Large intestine (tissue), 3 donors: Measurements from ENCODE around the gene XAGE5. TPM values are rescaled to one million over a fixed set of nuclear protein-coding genes. Genes with fewer than 3 reads are reported as not detected.
"Not testable (repeated sequence)": the region's sequence is repeated elsewhere in the genome, so short reads cannot be mapped to it uniquely, and the experiment has no call there.

Experiments used
- DNase-seq, 2 donors: peaks; one replicate each; pipeline versions ENCODE4 v3.0.0 to v3.0.0-alpha.2; 2013
- H3K27ac ChIP-seq: one replicate; pipeline ENCODE4 v1.5.1; 2013; ENCODE audit warnings: low read length
- H3K27me3 ChIP-seq: 2 replicates; pipeline ENCODE4 v1.6.1; 2013; ENCODE audit warnings: low read length; ENCODE audit not compliant: control insufficient read depth, insufficient read depth
- H3K36me3 ChIP-seq: 2 replicates; pipeline ENCODE4 v1.6.1; 2013; ENCODE audit warnings: low read length; ENCODE audit not compliant: control insufficient read depth, insufficient read depth
- H3K4me1 ChIP-seq: one replicate; pipeline ENCODE4 v1.6.1; 2013; ENCODE audit warnings: low read length; ENCODE audit not compliant: control insufficient read depth, insufficient read depth
- H3K4me3 ChIP-seq: one replicate; pipeline ENCODE4 v1.5.1; 2013; ENCODE audit warnings: low read length
- H3K9me3 ChIP-seq: one replicate; pipeline ENCODE4 v1.6.1; 2013; ENCODE audit warnings: mild to moderate bottlenecking, low read depth, low read length, moderate library complexity; ENCODE audit not compliant: control insufficient read depth
- WGBS: methylation state at CpG from one replicate; pipeline ENCODE4 v1.1.5; 2013; ENCODE audit warnings: low lambda C conversion rate; ENCODE audit not compliant: insufficient coverage; 5-methylcytosine and 5-hydroxymethylcytosine counted together
- polyA plus RNA-seq: library from polyadenylated mRNA; unstranded; fragments of 120-200 nt; gene quantifications from one replicate; pipeline ENCODE4 v1.2.1, GENCODE V29; 2013

The XAGE5 gene
- polyA plus RNA-seq, 1 donor = not detected

- H3K27me3 ChIP-seq, H3K4me1 ChIP-seq, H3K9me3 ChIP-seq, H3K4me3 ChIP-seq, DNase-seq, H3K27ac ChIP-seq, H3K36me3 ChIP-seq: not testable (repeated sequence)
- no CpG with 5 or more reads among the region's 3 CpGs for WGBS
These were observed 32.5 kb downstream of the XAGE5 start for GRCh38 chrX:52843619-52844018.

- peaks cover 3% of the 10 kb centered on the region for H3K9me3 ChIP-seq
- H3K27me3 ChIP-seq = no peaks in the 10 kb centered on the region
- no peak for DNase-seq
- H3K4me3 ChIP-seq = no peak overlapping the region
- no peak overlapping the region for H3K27ac ChIP-seq
- no CpG with 5 or more reads among the region's 9 CpGs for WGBS
- H3K36me3 ChIP-seq = no peaks in the 10 kb centered on the region
- H3K4me1 ChIP-seq = no peaks in the 10 kb centered on the region
These were observed 41.2 kb downstream of the XAGE5 start for GRCh38 chrX:52852110-52852860.

- H3K4me3 ChIP-seq, H3K27me3 ChIP-seq, H3K36me3 ChIP-seq, H3K27ac ChIP-seq, H3K9me3 ChIP-seq, H3K4me1 ChIP-seq: not testable (repeated sequence)
- peak; percentile 27 to 55 for DNase-seq
- no CpG with 5 or more reads among the region's 4 CpGs for WGBS
These were observed 46.0 kb downstream of the XAGE5 start for GRCh38 chrX:52856991-52857525.

GRCh38 chrX:52865343-52865998, 54.4 kb downstream of the XAGE5 start:
- peak overlapping the region; percentile 76 for H3K27ac ChIP-seq
- DNase-seq = peak; percentile 19 to 62

More at GRCh38 chrX:52865343-52865998, 54.4 kb downstream of the XAGE5 start:
- Histone ChIP-seq H3K9me3 (no peaks in the 10 kb centered on the region), H3K36me3 (no peaks in the 10 kb centered on the region), H3K4me3 (no peak overlapping the region), H3K27me3 (no peaks in the 10 kb centered on the region), H3K4me1 (no peaks in the 10 kb centered on the region)
- no CpG with 5 or more reads among the region's 6 CpGs for WGBS

Other genes with a start within 250 kb of the XAGE5 start
- not detected for gene SSX7, start 156.4 kb upstream of the XAGE5 start, polyA plus RNA-seq
- not detected for gene SSX2, start 104.1 kb upstream of the XAGE5 start, polyA plus RNA-seq
- gene SSX2B, start 60.0 kb upstream of the XAGE5 start, polyA plus RNA-seq = not detected
- not detected for gene SPANXN5, start 13.9 kb upstream of the XAGE5 start, polyA plus RNA-seq
- 0.13 TPM for gene XAGE3, start 56.8 kb downstream of the XAGE5 start, polyA plus RNA-seq
- gene FAM156B, start 86.0 kb downstream of the XAGE5 start, polyA plus RNA-seq = 11.6 TPM
- gene FAM156A, start 147.2 kb downstream of the XAGE5 start, polyA plus RNA-seq = 37.8 TPM
- gene GPR173, start 237.5 kb downstream of the XAGE5 start, polyA plus RNA-seq = 7.8 TPM